Measurements from ENCODE around the gene RBBP7. TPM values are rescaled to one million over a fixed set of nuclear protein-coding genes. Genes with fewer than 3 reads are reported as not detected.

Gene RBBP7
- total and polyA plus RNA-seq, 2 of the 8 experiments (the other 6 are each of a cell fraction or from before 2014, with no cell fraction given): 107 to 138 TPM

DNA sequence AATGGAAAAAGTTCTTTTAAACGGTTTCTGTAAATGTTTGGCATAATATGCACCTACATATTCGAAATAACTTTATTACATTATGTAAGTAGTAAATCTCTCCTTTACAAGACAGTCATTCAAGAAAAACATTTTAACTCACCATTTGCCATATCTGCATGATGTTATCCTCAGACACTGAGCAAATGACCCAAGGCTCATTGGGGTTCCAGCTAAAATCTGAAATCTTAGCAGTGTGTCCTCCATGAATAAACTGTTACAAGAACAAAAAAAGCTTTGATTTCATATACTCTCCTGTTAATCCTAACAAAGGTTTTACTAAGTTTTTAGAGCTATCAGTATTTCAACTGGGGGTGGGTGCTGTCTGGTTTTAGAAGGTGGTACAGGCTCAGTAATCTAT is 24.5 kb downstream of the RBBP7 start:
- H3K79me2 ChIP-seq (ENCODE audit: control insufficient read depth in 1 of 2, insufficient read depth in 2 of 2, low read length in 2 of 2): no peaks in the 10 kb centered on the region
- CTCF ChIA-PET (ENCODE audit: partially characterized antibody): interaction anchor here (0.6 to 1.5 kb wide), 3 partner anchors 8 to 1474 kb away, joined by 3 to 4 read pairs (median 3); no protein-coding TSS in a partner anchor
- TF ChIP-seq NRF1 (IDR thresholded peaks at IDR 0.05; ENCODE audit: low read depth, low read length) (no peak), POU5F1 (IDR thresholded peaks at IDR 0.05; ENCODE audit: low read depth, low read length) (no peak), SP4 (IDR thresholded peaks at IDR 0.05; ENCODE audit: low read length) (no peak), CBX8 (IDR thresholded peaks at IDR 0.05; ENCODE audit: borderline replicate concordance, low read depth, low read length) (no peak), JUND (IDR thresholded peaks at IDR 0.05; ENCODE audit: low read length) (no peak), SP2 (IDR thresholded peaks at IDR 0.05; ENCODE audit: low read length) (no peak), SRF (IDR thresholded peaks at IDR 0.05; ENCODE audit: low read depth, low read length) (no peak), EP300 (IDR thresholded peaks at IDR 0.05; ENCODE audit: borderline replicate concordance in 1 of 2, low read depth in 2 of 2, low read length in 2 of 2) (no peak), SIRT6 (IDR thresholded peaks at IDR 0.05; ENCODE audit: low read length) (no peak), JUN (IDR thresholded peaks at IDR 0.05; ENCODE audit: low read depth, low read length) (no peak), TCF12 (IDR thresholded peaks at IDR 0.05; ENCODE audit: low read depth, low read length) (no peak), PHF8 (conservative IDR thresholded peaks at IDR 0.05; ENCODE audit: low read depth, low read length) (no peak), CBX5 (IDR thresholded peaks at IDR 0.05; ENCODE audit: low read depth, low read length) (no peak), KDM4A (IDR thresholded peaks at IDR 0.05; ENCODE audit: low read depth, low read length, severe bottlenecking) (no peak), ATF3 (IDR thresholded peaks at IDR 0.05; ENCODE audit: insufficient read depth, low read depth, low read length) (no peak)

More for the DNA sequence above, 24.5 kb downstream of the RBBP7 start:
- Histone ChIP-seq H2BK15ac (ENCODE audit: low read length) (no peak overlapping the region), H3K27me3 (replicated peaks in 1 of 4; ENCODE audit: control insufficient read depth in 3 of 4, extremely low read depth in 1 of 4, insufficient read depth in 3 of 4, low read length in 3 of 4) (no peaks in the 10 kb centered on the region), H3K4me1 (replicated peaks in 1 of 4; ENCODE audit: control insufficient read depth in 3 of 4, insufficient read depth in 4 of 4, low read length in 3 of 4) (peaks cover 0 to 3% (median 0%) of the 10 kb centered on the region in 4 experiments; a peak in 1 of 7 replicates), H3K56ac (replicated peaks; ENCODE audit: insufficient read length, low read depth, low read length) (no peak overlapping the region), H3K36me3 (ENCODE audit: control insufficient read depth in 2 of 4, insufficient read depth in 4 of 4, low read length in 3 of 4) (peaks cover 2 to 72% (median 25%) of the 10 kb centered on the region in 4 experiments; a peak in 7 of 8 replicates), H3K27ac (ENCODE audit: low read depth, low read length) (no peak overlapping the region), H3K23ac (ENCODE audit: insufficient read length) (no peak overlapping the region), H3K14ac (ENCODE audit: insufficient read length) (no peak overlapping the region), H2BK120ac (replicated peaks; ENCODE audit: low read depth, low read length) (no peak overlapping the region), H2BK5ac (ENCODE audit: low read depth, low read length) (no peak overlapping the region), H2BK20ac (ENCODE audit: low read length) (no peak overlapping the region), H3K23me2 (ENCODE audit: low read depth, low read length) (no peaks in the 10 kb centered on the region), H3K9ac (replicated peaks in 1 of 4; ENCODE audit: extremely low read depth in 1 of 4, low read depth in 3 of 4, low read length in 3 of 4) (no peak overlapping the region), H2BK12ac (ENCODE audit: low read depth, low read length) (no peak overlapping the region), H3K4ac (replicated peaks; ENCODE audit: insufficient read length, low read depth, low read length) (no peak overlapping the region), H2AK5ac (ENCODE audit: low read depth, low read length) (no peak overlapping the region), H3K4me3 (ENCODE audit: extremely low read depth in 1 of 4, insufficient read depth in 2 of 4, low read depth in 3 of 4, low read length in 4 of 4) (no peak overlapping the region), H4K5ac (ENCODE audit: insufficient read length, low read depth, low read length) (no peak overlapping the region), H3K4me2 (ENCODE audit: insufficient read depth in 1 of 2, low read depth in 2 of 2, low read length in 2 of 2) (no peak overlapping the region), H3K18ac (ENCODE audit: extremely low read depth, low read length) (no peak overlapping the region), H3K79me1 (ENCODE audit: low read depth, low read length) (no peaks in the 10 kb centered on the region), H4K20me1 (replicated peaks in 1 of 2; ENCODE audit: control insufficient read depth in 1 of 2, insufficient read depth in 2 of 2, low read length in 2 of 2) (peaks cover 0 to 1% of the 10 kb centered on the region in 2 experiments), H4K91ac (replicated peaks; ENCODE audit: insufficient read length, low read length) (no peak overlapping the region), H4K8ac (ENCODE audit: extremely low read depth, insufficient read depth, low read length) (no peak overlapping the region), H2AFZ (ENCODE audit: low read length) (no peak overlapping the region), H3K9me3 (ENCODE audit: insufficient read depth in 2 of 2, low read depth in 1 of 2, low read length in 1 of 2) (no peaks in the 10 kb centered on the region)
- no peak for DNase-seq (ENCODE audit: low read depth in 1 of 2, low spot score in 2 of 2)
- POLR2A ChIA-PET (ENCODE audit: partially characterized antibody): interaction anchor here (1.0 to 2.1 kb wide), 2 partner anchors 10 to 13 kb away, joined by 3 to 5 read pairs; no protein-coding TSS in a partner anchor
- WGBS, 2 experiments (ENCODE audit: extremely low coverage in 1 of 2, insufficient coverage in 1 of 2, insufficient read length in 1 of 2, insufficient replicate concordance in 2 of 2, low coverage in 1 of 2, low lambda C conversion rate in 2 of 2, missing lambda C conversion rate in 1 of 2): 83% methylated on average over 2 of the region's 2 CpGs; no CpG with 5 or more reads in 1 of the 2 experiments
- FAIRE-seq: no peak

Measured in H1 (cell line).